CD4-positive, alpha-beta T cell (primary cell): Measurements from ENCODE around the gene TSC22D1. TPM values are rescaled to one million over a fixed set of nuclear protein-coding genes. Genes with fewer than 3 reads are reported as not detected.
A peak's percentile ranks its signal among the peaks of the same experiment; 100 is the strongest.

Experiments
- ATAC-seq: fragments of 200-7000 bp; cut with Tn5 transposase; one replicate; pipeline ENCODE4 v1.10.0; 2022; ENCODE audit warnings: mild to moderate bottlenecking; ENCODE audit not compliant: poor library complexity
- CTCF ChIA-PET: fragments of 350-600 bp; sonication (Branson Sonifier 250); formaldehyde crosslinking; loops from one replicate; lab custom pipeline; 2021; ENCODE audit warnings: antibody characterized with exemption, inconsistent platforms; lab: Charles Lee
- POLR2A ChIA-PET: fragments of 350-600 bp; sonication (Branson Sonifier 250); formaldehyde crosslinking; loops from one replicate; lab custom pipeline; 2021; ENCODE audit warnings: antibody characterized with exemption, inconsistent platforms; lab: Charles Lee
- DNase-seq, 14 experiments: peaks; one replicate each; pipeline ENCODE4 v3.0.0-alpha.2; 2013 to 2020; ENCODE audit warnings: mixed read lengths in 2 of 14
- H3K27ac ChIP-seq, 2 donors: one replicate each; pipeline versions ENCODE4 v1.5.1 to v1.7.0; 2013; ENCODE audit warnings: low read length in 2 of 2, low read depth in 1 of 2, mild to moderate bottlenecking in 1 of 2
- H3K27me3 ChIP-seq, 2 experiments: 1 replicate in 1 of 2; 2 replicates in 1 of 2; pipeline versions ENCODE4 v1.6.1 to v1.7.0; 2013; ENCODE audit warnings: low read length in 2 of 2, control low read depth in 1 of 2, mild to moderate bottlenecking in 1 of 2, moderate library complexity in 1 of 2; ENCODE audit not compliant: insufficient read depth in 2 of 2, control insufficient read depth in 1 of 2
- H3K36me3 ChIP-seq: one replicate; pipeline ENCODE4 v1.6.1; 2013; ENCODE audit warnings: low read length, control low read depth; ENCODE audit not compliant: insufficient read depth
- H3K4me1 ChIP-seq: one replicate; pipeline ENCODE4 v1.6.1; 2013; ENCODE audit warnings: low read length, control low read depth; ENCODE audit not compliant: insufficient read depth
- H3K4me3 ChIP-seq: one replicate; pipeline ENCODE4 v1.5.1; 2013; ENCODE audit warnings: mild to moderate bottlenecking, low read length, moderate library complexity
- H3K9me3 ChIP-seq, 2 experiments: 1 replicate in 1 of 2; 2 replicates in 1 of 2; pipeline versions ENCODE4 v1.6.1 to v1.7.0; 2013; ENCODE audit warnings: low read length in 2 of 2, mild to moderate bottlenecking in 2 of 2, control low read depth in 1 of 2, moderate library complexity in 1 of 2; ENCODE audit not compliant: control insufficient read depth in 1 of 2, insufficient read depth in 1 of 2
- H3K27ac Mint-ChIP-seq: one replicate; pipeline ENCODE4 v1.8.0; 2020; ENCODE audit warnings: mixed read lengths
- H3K27me3 Mint-ChIP-seq: one replicate; pipeline ENCODE4 v1.8.0; 2021; ENCODE audit warnings: mixed read lengths
- H3K36me3 Mint-ChIP-seq: one replicate; pipeline ENCODE4 v1.8.0; 2021; ENCODE audit warnings: low read depth, mixed read lengths
- H3K4me1 Mint-ChIP-seq: one replicate; pipeline ENCODE4 v1.8.0; 2021; ENCODE audit warnings: low read depth, mixed read lengths
- H3K4me3 Mint-ChIP-seq: one replicate; pipeline ENCODE4 v1.8.0; 2020; ENCODE audit warnings: mild to moderate bottlenecking, mixed read lengths
- H3K9me3 Mint-ChIP-seq: one replicate; pipeline ENCODE4 v1.8.0; 2020; ENCODE audit warnings: mixed read lengths
- intact Hi-C, 2 experiments: fragments of 100-400 bp; cut with DNase I in 1 of 2; cut with micrococcal nuclease in 1 of 2; formaldehyde crosslinking; loops; one replicate each; pipeline versions ENCODE4 v1.15.1 to v1.9.0; 2023 to 2025; cut with DNase I, micrococcal nuclease
- total RNA-seq, 174 experiments: library from RNA in 2 of 174; stranded (reverse) in 2 of 174; gene quantifications; one replicate each; pipeline ENCODE4 v1.2.3 and lab custom pipeline; 2021 to 2026
- TF ChIP-seq, protein P1 (sequence below): fragments of 200-600 bp; IDR thresholded peaks from one replicate; pipeline ENCODE4 v1.8.0; 2022; ENCODE audit warnings: antibody characterized with exemption, mild to moderate bottlenecking

Gene TSC22D1
- total RNA-seq, 2 experiments from 2014 or later, result 24.0 to 26.5 TPM

- Histone ChIP-seq H3K36me3 (no peaks in the 10 kb centered on the region), H3K27ac (peak overlapping the region; percentile 86 to 89), H3K27me3 (no peaks in the 10 kb centered on the region), H3K9me3 (no peaks in the 10 kb centered on the region), H3K4me3 (peak overlapping the region; percentile 77), H3K4me1 (peaks cover 35% of the 10 kb centered on the region)
- peaks cover 35% of the 10 kb centered on the region for H3K4me1 Mint-ChIP-seq
- no peak for DNase-seq
- no peak for ATAC-seq
- H3K36me3 Mint-ChIP-seq, result peaks cover 21% of the 10 kb centered on the region
- H3K27ac Mint-ChIP-seq, result peak overlapping the region; percentile 96
- POLR2A ChIA-PET, result interaction anchor here (0.9 to 1.8 kb wide), 3 partner anchors 98 to 341 kb away, joined by 3 to 4 read pairs (median 4); no protein-coding TSS in a partner anchor
- peaks cover under 1% of the 10 kb centered on the region for H3K27me3 Mint-ChIP-seq
- no peaks in the 10 kb centered on the region for H3K9me3 Mint-ChIP-seq
- TF ChIP-seq, protein P1, sequence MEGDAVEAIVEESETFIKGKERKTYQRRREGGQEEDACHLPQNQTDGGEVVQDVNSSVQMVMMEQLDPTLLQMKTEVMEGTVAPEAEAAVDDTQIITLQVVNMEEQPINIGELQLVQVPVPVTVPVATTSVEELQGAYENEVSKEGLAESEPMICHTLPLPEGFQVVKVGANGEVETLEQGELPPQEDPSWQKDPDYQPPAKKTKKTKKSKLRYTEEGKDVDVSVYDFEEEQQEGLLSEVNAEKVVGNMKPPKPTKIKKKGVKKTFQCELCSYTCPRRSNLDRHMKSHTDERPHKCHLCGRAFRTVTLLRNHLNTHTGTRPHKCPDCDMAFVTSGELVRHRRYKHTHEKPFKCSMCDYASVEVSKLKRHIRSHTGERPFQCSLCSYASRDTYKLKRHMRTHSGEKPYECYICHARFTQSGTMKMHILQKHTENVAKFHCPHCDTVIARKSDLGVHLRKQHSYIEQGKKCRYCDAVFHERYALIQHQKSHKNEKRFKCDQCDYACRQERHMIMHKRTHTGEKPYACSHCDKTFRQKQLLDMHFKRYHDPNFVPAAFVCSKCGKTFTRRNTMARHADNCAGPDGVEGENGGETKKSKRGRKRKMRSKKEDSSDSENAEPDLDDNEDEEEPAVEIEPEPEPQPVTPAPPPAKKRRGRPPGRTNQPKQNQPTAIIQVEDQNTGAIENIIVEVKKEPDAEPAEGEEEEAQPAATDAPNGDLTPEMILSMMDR, result no peak
- peak overlapping the region; percentile 99 for H3K4me3 Mint-ChIP-seq
- CTCF ChIA-PET, result no interaction called here
- intact Hi-C loops, result loop anchor here (5.0 to 10.0 kb wide), 12 partner anchors 41 to 1474 kb away; partner anchors contain the start of genes GPALPP1 (in 2 of the 2), NUFIP1 (in 2 of the 2), COG3 (in 1 of the 2) and GTF2F2 (in 1 of the 2)
Observed at GRCh38 chr13:44578067-44578400, 1.9 kb upstream of the TSC22D1 start.

DNA sequence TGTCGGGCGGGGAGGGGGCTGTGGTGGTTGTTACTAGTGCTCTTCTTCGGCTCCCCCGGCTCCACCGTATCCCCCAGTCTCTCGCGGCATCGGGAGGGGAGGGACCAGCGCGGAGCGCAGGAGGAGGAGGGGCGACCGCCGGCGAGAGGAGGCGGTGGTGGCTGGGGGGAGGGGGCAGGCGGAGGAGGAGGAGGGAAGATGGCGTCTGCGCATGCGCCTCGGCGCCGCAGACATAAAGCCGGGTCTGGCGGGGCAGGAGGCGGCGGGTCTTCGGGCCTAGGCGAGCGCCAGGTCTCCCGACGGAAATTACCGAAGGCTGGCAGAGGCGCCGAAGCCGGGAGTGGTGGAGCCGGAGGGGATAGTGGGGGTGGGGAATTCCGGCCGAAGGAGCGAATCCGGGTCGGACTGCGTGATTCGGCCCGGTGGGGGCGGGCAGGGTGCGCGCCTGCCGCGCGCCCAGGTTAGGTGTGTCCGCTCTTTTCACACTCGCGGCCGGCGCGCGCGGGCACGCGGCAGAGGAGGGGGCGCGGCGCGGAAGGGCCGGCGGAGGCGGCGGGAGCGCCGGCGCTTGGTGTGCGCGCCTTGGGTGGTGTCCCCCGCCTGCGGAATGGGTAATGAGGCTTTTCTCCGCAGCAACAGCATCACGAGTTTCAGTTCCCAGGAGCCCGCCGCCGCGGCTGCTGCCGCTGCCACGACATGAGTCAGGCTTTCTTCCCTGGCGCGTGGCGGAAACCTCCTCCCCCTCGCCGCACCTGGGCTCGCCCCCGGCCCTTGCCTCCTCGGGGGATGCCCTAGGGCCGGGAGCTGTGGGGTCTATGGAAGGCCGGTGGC, 1.3 kb upstream of the TSC22D1 start:
- Mint-ChIP-seq H3K27ac (peak overlapping the region; percentile 96), H3K27me3 (no peaks in the 10 kb centered on the region), H3K36me3 (peaks cover 21% of the 10 kb centered on the region), H3K4me3 (peak overlapping the region; percentile 99), H3K4me1 (peaks cover 41% of the 10 kb centered on the region), H3K9me3 (no peaks in the 10 kb centered on the region)
- peak overlapping the region; percentile 86 to 89 for H3K27ac ChIP-seq
- no peaks in the 10 kb centered on the region for H3K9me3 ChIP-seq
- H3K4me3 ChIP-seq, result peak overlapping the region; percentile 77
- H3K4me1 ChIP-seq, result peaks cover 37% of the 10 kb centered on the region
- ChIA-PET CTCF (no interaction called here), POLR2A (interaction anchor here (0.9 to 1.8 kb wide), 2 partner anchors 98 to 340 kb away, joined by 3 to 4 read pairs; no protein-coding TSS in a partner anchor)
- no peaks in the 10 kb centered on the region for H3K27me3 ChIP-seq
- ATAC-seq (peak; percentile 73), DNase-seq (peak; percentile 93 to 98 (median 96))
- intact Hi-C loops, result loop anchor here (1.0 to 10.0 kb wide), 14 partner anchors 40 to 1475 kb away; partner anchors contain the start of genes GPALPP1 (in 2 of the 2), NUFIP1 (in 2 of the 2), COG3 (in 1 of the 2) and GTF2F2 (in 1 of the 2)
- H3K36me3 ChIP-seq, result no peaks in the 10 kb centered on the region
- TF ChIP-seq, protein P1, result no peak

GRCh38 chr13:44576351-44577235, 463 bp upstream of the TSC22D1 start:
- H3K9me3 ChIP-seq, result no peaks in the 10 kb centered on the region
- peak in 10 of 14 experiments; percentile 12 to 72 (median 30) for DNase-seq
- peak overlapping the region; percentile 86 to 89 for H3K27ac ChIP-seq
- H3K4me3 Mint-ChIP-seq, result peak overlapping the region; percentile 99
- H3K27ac Mint-ChIP-seq, result peak overlapping the region; percentile 98
- no peaks in the 10 kb centered on the region for H3K27me3 ChIP-seq
- H3K4me1 Mint-ChIP-seq, result peaks cover 49% of the 10 kb centered on the region
- TF ChIP-seq, protein P1, result no peak
- H3K9me3 Mint-ChIP-seq, result no peaks in the 10 kb centered on the region
- H3K4me1 ChIP-seq, result peaks cover 37% of the 10 kb centered on the region
- H3K36me3 ChIP-seq, result no peaks in the 10 kb centered on the region
- H3K4me3 ChIP-seq, result peak overlapping the region; percentile 77
- ATAC-seq, result peak; percentile 16
- ChIA-PET CTCF (no interaction called here), POLR2A (interaction anchor here (0.6 to 2.0 kb wide), 5 partner anchors 10 to 342 kb away, joined by 3 to 17 read pairs (median 4); no protein-coding TSS in a partner anchor)
- intact Hi-C loops, result loop anchor here (1.0 to 10.0 kb wide), 14 partner anchors 39 to 1476 kb away; partner anchors contain the start of genes GPALPP1 (in 2 of the 2), NUFIP1 (in 2 of the 2), COG3 (in 1 of the 2) and GTF2F2 (in 1 of the 2)
- peaks cover 21% of the 10 kb centered on the region for H3K36me3 Mint-ChIP-seq
- H3K27me3 Mint-ChIP-seq, result no peaks in the 10 kb centered on the region
